NCI-H187 treated with DMSO at 0.1 percent for 48 hours (cell line): ENCODE measurements around the gene OGFOD2.
"Not testable (repeated sequence)": the region's sequence is repeated elsewhere in the genome, so short reads cannot be mapped to it uniquely, and the experiment has no call there.

Experiments
- DNase-seq: peaks from one replicate; lab custom pipeline; 2025; lab: John Stamatoyannopoulos, UW

OGFOD2 gene

DNA sequence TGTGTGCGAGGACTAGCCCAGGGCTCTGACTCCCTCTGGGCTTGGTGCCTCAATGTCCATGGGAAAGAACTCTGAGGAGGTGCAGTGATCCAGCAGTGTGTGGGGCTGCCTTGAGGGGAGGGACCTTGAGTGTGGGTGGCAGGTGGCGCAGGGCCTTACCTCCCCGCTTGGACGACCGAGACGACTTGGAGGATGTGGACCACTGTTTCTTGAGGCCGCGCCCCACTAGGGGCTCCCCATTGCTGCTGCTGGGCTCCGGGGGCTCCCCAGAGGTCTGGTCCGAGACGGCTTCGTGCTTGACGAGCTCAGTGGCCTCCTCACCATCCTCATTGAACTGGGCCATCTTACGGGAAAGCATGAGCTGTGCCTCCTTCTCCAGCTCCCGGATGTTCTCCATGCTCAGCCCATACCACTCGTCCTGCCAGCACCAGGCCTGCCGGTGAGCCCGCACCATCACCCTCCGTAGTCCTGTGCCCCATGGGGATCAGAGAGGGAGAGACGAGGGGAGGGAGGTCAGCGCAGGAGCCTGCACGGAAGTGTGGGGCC lies 30.1 kb downstream of the OGFOD2 start:
- DNase-seq = no peak

DNA sequence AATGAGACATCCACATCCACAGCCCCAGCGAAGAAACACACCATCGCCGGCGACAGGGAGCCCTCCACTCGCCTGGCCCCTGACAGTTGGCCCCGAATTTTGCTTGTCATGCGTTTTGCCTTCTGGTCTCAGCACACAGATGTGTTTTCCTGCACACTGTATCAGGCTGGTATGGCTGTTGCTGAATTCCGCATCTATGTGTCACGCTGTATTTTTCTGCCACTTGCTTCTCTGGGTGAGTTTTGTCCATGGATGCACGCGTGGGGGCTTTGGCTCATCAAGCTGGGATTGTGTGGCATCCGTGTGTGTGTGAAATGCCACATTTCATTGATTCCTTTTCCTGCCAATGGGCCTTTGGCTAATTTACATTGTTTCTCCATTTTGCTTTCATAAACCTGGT lies 31.9 kb downstream of the OGFOD2 start:
- no peak for DNase-seq

DNA sequence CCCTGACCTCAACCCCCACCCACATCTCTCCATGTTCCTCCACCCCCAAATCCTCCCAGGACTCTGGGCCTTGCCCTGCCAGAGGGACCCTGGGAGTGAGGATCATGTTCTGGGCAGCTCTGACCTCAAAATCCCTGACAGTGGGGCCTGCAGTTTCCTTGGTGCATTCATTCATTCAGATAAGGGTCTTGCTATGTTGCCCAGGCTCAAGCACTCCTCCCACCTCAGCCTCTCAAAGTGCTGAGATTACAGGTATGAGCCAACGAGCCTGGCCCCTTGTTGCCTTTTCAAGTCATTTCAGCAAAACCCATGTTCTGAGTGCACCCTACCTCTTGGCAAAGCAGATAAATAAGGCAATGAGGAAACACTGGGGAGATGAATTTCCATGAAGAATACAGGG lies 35.1 kb downstream of the OGFOD2 start:
- no peak for DNase-seq

DNA sequence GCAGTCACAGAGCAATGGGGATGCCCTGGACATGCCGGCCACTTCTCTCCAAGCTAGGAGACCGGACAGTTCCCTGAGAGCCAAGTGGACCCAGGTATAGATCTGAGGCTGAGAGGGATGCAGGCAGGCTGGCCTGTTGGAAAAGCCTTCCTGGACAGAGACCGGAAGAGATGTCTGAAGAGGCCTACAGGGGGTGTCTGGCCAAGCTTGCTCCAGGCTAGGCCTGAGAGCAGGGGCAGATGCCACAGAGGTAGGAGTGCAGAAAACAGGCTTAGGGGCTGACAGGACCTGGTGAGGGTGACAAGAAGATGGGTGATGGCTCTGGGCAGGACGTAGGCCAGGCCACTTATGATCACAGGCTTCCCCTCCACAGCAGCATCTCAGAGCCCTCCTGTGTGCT lies 35.6 kb downstream of the OGFOD2 start:
- DNase-seq = no peak

DNA sequence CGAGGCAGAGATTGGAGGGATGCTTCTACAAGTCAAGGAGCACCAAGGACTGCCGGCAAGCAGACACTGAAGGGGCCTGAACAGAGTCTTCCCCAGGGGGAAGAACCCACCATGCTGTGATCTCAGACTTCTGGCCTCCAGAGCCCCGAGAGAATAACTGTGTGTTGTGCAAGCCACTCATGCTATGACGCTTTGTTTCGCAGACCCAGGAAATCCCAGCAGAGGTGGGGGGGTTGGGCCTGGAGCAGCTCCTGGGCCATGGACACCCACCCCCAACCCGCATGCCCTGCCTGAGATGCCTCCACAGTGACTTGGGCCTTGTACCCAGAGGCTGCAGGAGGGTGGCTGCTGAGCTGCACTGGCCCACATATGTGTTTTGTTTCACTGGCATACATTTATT lies 36.7 kb downstream of the OGFOD2 start:
- DNase-seq = no peak

DNA sequence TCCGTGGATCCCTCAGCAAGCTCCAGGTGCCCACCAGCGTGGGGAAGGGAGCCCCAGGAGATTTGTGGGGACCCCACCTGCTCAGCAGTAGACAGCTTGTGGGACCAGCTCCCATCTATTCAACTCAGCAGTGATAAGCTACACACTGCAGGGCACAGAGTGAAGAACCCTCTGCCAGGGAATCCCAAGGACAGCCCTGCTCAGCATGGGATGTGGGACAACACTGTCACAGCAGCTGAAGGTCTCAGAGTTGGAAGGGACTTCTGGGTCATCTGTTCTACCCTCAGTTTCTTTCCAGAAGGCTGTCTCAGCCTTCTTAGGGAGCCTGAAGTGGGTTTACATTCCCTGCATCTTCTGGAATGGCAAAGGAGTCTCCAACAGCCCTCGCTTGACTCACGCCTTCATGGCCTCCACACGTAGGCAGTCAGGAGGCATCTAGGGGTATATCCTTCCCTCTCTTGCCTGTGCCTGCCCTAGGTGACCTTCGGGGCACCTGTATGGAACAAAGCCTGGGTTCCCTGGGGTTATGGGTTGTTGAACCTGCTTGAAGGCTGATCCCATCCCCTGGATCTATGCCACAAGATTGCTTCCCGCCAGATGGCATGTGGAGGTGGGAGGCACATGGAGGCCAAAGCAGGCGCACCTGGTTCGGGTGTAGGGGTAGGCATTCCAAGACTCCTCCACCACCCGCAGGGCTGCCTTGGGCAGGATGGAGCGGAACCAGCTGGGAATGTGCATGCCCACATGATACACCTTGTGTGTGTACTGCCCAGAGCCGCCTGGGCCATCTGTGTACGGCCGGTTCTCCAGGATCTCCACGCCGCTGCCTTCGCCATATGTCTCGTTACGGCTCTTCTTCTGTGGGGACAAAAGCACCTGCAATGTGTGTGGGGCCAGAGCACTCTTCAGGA lies 38.4 kb downstream of the OGFOD2 start:
- DNase-seq = no peak

DNA sequence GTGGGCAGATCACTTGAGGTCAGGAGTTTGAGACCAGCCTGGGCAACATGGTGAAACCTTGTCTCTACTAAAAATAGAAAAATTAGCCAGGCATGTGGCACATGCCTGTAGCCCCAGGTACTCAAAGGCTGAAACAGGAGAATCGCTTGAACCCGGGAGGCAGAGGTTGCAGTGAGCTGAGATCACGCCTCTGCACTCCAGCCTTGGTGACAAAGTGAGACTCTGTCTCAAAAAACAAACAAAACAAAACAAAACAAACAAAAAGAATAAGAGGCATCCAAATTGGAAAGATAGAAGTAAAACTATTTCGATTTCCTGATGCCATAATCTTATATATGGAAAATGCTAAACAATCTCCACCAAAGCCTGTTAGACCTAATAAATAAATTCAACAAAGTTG lies 39.4 kb downstream of the OGFOD2 start:
- not testable (repeated sequence) for DNase-seq

DNA sequence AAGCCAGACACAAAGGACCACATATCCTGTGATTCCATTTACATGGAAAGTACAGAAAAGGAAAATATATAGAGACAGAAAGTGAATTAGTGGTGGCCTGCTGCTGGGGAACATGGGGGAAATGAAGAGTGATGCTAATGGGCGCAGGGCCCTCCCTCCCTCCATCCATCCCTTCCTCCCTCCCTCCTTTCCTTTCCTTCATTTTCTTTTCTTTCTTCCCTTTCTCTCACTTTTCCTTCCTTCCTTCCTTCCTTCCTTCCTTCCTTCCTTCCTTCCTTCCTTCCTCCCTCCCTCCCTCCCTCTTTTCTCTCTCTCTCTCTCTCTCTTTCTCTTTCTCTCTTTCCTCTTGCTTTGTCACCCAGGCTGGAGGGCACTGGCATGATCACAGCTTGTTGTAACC lies 42.7 kb downstream of the OGFOD2 start:
- no peak for DNase-seq

DNA sequence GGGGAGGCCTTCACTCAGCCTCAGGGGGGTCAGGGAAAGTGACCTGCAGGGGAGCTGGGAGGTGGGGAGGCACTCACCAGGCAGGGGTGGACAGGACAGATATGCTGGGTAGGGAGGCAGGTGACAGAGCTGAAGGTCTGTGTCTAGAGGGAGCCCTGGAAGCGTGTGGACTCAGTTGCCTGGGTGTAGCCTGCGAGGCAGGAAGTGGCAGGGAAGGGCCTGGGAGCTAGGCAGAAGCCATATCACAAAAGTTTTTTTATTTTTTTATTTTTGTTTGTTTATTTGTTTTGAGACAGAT lies 44.7 kb downstream of the OGFOD2 start:
- no peak for DNase-seq

DNA sequence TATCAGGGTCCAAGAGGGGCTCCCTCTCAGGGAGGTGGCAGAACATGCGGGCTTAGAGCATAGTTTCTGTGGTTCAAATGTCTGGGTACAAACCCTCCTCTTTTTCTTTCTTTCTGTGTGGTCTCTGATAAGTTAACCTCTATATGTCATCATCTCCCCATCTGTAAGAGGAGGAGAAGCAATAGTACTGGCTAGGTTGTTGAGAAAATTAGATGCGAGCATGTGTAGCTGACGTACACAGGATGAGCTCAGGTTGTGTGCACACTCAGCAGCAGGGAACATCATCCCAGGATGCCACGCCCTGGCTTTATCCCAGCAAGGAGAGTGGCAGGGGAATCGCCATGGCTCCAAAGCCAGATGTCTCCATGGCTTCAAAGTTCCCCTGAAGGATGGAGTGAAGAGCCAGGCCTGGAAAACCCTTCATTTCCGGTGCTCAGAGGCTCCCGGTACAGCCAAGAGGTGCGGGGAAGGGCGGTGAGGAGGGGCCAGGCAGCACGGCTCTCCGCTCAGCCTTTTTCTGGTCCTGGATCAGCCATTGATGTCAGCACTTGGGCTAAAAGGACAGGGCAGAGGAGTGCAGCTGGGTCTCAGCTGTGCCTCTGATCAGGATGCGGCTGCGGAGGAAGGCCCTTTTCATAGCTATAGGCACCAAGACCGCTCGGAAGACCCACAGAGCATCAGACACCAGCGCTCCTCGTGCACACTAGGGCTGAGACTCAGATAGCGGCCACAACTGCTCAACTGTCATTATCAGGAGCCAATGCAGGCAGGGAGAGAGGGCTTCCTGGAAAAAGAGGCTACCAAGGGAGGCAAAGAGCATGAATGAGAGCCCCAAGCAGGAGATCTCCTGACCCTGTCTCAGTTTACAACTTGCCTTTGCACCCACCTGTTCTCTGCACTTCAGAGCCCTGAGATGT lies 46.9 kb downstream of the OGFOD2 start:
- DNase-seq = no peak

DNA sequence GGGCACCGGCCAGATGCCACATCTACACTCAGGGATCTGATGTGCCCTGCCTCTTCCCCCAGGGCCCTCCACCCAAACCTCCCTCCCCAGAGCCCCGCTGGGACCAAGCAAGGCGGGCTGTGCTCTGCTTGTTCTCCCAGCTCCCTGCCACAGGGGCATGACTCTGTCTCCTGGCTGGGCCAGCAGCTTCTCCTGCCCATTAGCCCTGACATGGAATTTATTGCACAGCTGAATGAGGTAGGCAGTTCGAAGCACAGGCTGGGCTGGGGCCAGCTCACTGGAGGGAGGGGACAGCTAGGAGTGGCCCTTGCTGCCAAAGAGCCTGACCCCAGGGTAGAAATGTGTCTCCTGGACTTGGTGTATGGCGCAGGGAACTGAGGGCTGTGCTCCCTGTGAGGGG lies 47.8 kb downstream of the OGFOD2 start:
- DNase-seq = no peak

DNA sequence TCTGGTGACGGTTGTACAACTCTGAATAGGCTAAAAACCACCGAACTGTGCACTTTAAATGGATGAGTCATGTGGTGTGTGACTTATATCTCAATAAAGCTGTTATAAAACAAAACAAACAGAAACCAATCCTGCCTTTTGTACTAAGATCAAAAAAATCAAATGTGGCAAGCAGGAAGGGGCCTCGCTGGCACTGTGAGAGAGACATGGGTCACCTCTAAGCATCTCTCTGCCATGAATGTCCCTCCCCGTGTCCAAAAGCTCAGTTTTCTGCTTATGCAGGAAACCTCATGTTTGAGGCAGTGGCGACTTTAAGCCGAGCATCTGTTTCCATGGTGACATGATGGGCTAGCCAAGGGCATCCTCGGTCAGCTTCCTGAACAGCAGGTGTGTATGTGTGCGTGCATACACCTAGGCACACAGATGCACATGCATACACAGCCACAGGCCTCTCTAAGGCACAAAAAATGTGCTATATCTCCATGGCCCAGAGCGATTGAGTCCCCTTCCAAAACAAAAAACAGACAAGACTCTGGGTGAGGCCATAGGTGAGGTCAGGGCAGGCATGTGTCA lies 49.9 kb downstream of the OGFOD2 start:
- DNase-seq = no peak

DNA sequence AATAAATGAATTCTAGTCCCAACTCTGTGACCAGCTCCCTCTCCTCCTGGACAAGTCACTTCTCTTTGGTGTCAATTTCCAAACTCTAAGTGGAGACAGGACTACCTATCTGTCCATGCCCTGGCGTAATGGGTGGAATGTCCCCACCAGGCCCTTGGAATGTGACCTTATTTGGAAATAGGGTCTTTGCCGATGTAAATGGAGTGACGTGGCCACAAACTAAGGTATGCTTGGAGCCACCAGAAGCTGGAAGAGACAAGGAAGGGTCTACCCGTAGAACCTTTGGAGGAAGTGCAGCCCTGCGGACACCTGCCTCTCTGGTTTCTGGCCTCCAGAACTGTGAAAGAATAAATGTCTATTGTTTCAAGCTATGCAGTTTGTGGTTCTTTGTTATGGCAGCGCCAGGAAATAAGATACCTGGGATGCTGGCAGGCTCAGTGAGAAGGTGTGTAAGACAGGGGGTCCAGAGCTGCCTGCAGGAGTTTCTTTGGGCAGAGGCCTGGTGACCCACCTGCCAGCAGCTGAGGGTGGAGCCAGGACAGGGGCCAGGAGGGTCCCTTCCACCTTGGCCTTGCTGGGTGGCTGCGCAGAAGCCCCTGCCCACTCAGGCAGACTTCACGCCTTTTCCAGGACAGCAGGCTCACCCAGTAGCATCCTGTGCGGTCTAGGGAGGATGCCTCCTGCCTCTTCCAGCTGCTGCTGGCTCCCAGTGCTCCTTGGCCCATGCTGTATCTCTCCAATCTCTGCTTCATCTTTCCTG lies 51.2 kb downstream of the OGFOD2 start:
- no peak for DNase-seq

DNA sequence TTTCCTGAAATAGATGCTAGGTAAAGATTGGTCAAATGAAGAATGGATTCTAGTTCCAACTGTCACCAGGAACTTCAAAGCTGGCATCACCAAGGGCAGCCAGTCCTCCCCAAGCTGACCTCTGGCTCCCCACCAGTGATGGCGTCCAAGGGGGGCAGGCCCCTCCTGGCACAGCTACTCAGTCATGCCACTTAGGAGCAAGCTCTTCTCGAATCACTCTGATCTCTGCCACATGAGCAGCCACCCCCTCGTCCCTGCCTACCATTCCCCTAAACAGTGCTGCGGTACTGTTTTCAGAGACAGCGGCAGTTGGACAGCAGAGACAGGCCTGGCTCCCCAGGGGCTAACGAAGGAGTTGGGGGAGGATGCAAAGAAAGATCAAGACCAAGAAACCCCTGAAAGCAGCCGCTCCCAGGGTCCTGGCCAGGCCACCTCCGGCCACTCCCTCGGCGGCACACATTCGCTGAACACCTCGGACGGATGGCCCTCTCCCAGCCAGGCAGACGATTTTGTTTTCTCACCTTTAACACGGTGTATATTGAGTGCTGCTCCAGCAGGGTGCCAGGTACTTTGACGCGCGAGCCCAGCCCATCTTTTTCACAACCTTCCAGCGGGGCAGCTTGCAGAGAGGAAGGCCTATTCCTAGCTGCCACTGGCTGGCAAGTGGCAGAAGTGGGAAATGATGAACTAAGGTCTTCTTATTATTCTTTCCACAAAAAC lies 52.8 kb downstream of the OGFOD2 start:
- DNase-seq = no peak

DNA sequence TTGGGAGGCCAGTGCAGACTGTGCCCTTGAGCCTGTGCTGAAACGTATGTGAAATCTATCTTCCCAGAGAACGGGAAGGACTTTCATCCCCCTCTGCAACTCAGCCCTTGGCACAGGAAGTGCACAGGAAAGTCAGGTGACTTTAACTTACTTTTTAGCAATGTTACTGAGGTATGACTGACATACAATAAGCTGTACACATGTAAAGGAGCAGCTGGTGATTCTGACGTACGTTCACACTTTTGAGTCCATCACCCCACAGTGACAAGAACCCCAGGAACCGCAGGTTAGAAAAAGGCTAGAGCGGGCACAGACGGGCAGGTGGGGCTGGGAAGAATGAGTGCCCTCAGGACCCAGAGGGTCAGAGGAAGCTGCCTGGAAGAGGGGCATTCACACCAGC lies 53.4 kb downstream of the OGFOD2 start:
- DNase-seq = no peak

DNA sequence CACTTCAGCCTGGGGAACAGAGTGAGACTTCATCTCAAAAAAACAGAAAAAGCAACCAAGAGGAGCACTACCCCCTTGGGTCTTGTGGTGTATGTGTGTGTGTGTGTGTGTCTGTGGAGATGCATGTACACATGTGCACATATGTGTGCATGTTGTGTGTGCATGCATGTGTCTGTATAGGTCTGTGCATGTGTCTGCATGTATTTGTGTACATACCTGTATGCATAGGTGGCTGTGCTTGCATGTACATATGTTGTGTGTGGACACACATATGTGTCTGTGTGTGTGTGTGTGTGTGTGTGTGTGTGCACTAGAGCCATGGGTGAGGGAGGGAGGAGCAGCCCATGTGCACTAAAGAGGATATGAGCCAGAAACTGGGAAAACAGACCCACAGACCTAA lies 54.5 kb downstream of the OGFOD2 start:
- no peak for DNase-seq
